ENCODE results near the gene ZNF768.

DNA sequence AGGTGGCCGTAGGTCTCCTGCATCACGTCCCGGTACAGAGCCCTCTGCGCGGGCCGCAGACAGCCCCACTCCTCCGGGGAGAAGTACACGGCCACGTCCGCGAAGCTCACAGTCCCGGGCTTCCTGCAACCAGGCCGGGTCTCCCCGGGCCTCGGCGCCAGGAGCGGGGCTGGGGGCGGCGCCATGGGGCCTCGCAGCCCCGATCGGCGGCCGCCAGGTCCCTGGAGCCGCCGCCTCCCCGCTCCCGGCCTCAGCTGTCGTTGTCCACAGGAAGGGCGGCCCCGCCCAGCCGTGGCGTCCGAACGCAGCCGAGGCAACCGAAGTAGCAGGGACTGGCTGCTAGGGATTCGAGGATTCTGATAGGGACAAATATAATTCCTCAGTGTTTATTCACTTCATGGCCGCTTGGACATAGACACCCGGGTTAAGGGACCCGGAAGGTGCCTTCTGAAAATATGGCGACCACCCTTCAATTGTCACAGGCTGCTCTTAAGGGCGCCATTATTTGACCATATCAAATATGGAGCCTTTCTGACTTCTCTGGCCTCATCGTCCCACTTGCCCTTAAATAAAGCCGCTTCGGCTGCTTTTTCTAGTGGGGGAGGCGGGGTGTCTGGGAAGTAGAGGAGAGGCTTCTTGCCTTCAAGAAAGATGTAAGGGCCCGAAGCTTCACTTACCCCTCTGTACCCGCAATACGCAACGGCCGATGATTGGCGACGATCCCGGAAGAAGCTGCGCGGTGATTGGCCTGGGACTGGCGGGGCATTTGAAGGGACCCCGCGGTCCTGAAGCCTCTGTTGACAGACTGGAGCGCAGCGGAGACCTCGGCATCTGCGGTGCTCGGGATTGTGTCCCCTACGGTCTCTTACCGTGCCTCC lies 45.3 kb upstream of the ZNF768 start, which contains the start of gene ZNF688:
- TF ChIP-seq SSRP1 (CRISPR knock-in tag; IDR thresholded peaks at IDR 0.05) (no peak), TBX2 (CRISPR knock-in tag; IDR thresholded peaks at IDR 0.05; ENCODE audit: borderline replicate concordance) (peak; percentile 74), TCF12 (IDR thresholded peaks at IDR 0.05) (no peak), TCF12 (CRISPR knock-in tag; IDR thresholded peaks at IDR 0.05) (peak; percentile 48; the same call in 1 of the 2 replicates)
- TF ChIP-seq, protein P1, sequence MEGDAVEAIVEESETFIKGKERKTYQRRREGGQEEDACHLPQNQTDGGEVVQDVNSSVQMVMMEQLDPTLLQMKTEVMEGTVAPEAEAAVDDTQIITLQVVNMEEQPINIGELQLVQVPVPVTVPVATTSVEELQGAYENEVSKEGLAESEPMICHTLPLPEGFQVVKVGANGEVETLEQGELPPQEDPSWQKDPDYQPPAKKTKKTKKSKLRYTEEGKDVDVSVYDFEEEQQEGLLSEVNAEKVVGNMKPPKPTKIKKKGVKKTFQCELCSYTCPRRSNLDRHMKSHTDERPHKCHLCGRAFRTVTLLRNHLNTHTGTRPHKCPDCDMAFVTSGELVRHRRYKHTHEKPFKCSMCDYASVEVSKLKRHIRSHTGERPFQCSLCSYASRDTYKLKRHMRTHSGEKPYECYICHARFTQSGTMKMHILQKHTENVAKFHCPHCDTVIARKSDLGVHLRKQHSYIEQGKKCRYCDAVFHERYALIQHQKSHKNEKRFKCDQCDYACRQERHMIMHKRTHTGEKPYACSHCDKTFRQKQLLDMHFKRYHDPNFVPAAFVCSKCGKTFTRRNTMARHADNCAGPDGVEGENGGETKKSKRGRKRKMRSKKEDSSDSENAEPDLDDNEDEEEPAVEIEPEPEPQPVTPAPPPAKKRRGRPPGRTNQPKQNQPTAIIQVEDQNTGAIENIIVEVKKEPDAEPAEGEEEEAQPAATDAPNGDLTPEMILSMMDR (CRISPR knock-in tag; IDR thresholded peaks at IDR 0.05), result no peak

All from HepG2 (cell line).